Endodermal cell (in vitro differentiated cells): ENCODE data around the gene GNAT2. TPM values are rescaled to one million over a fixed set of nuclear protein-coding genes. Genes with fewer than 3 reads are reported as not detected.

Experiments
- DNase-seq: peaks from one replicate; pipeline ENCODE4 v3.0.0-alpha.2; 2017
- H3K27ac ChIP-seq: 2 replicates; pipeline ENCODE4 v1.5.1; 2013; ENCODE audit warnings: mild to moderate bottlenecking, low read depth, low read length, moderate library complexity
- H3K27me3 ChIP-seq: 2 replicates; pipeline ENCODE4 v1.6.1; 2013; ENCODE audit warnings: mild to moderate bottlenecking, low read length, moderate library complexity; ENCODE audit not compliant: insufficient read depth, control insufficient read depth, poor library complexity, severe bottlenecking
- H3K36me3 ChIP-seq: 2 replicates; pipeline ENCODE4 v1.7.0; 2013; ENCODE audit warnings: mild to moderate bottlenecking, low read length, moderate library complexity; ENCODE audit not compliant: control insufficient read depth, insufficient read depth
- H3K4me1 ChIP-seq: one replicate; pipeline ENCODE4 v1.7.0; 2013; ENCODE audit warnings: low read length; ENCODE audit not compliant: control insufficient read depth, insufficient read depth
- H3K4me3 ChIP-seq: 2 replicates; pipeline ENCODE4 v1.5.1; 2013; ENCODE audit warnings: mild to moderate bottlenecking, low read length, moderate library complexity
- H3K9ac ChIP-seq: 2 replicates; pipeline ENCODE4 v1.6.1; 2013; ENCODE audit warnings: mild to moderate bottlenecking, low read length, moderate library complexity; ENCODE audit not compliant: poor library complexity, severe bottlenecking; ENCODE audit errors: extremely low read depth
- H3K9me3 ChIP-seq: 2 replicates; pipeline ENCODE4 v1.6.1; 2013; ENCODE audit warnings: mild to moderate bottlenecking, low read length, moderate library complexity; ENCODE audit not compliant: control insufficient read depth
- H3K27ac Mint-ChIP-seq: 2 replicates; pipeline ENCODE4 v1.8.0; 2020; ENCODE audit warnings: mixed read lengths
- H3K27me3 Mint-ChIP-seq: 2 replicates; pipeline ENCODE4 v1.8.0; 2021; ENCODE audit warnings: mild to moderate bottlenecking, mixed read lengths; ENCODE audit not compliant: insufficient read depth
- H3K36me3 Mint-ChIP-seq: 2 replicates; pipeline ENCODE4 v1.8.0; 2020; ENCODE audit warnings: low read depth, mixed read lengths
- H3K4me1 Mint-ChIP-seq: 2 replicates; pipeline ENCODE4 v1.8.0; 2020; ENCODE audit warnings: mixed read lengths
- H3K4me3 Mint-ChIP-seq: 2 replicates; pipeline ENCODE4 v1.8.0; 2020; ENCODE audit warnings: mild to moderate bottlenecking, moderate library complexity, mixed read lengths
- H3K9me3 Mint-ChIP-seq: 2 replicates; pipeline ENCODE4 v1.8.0; 2020; ENCODE audit warnings: mild to moderate bottlenecking, mixed read lengths
- WGBS, 2 experiments: methylation state at CpG; one replicate each; pipeline versions ENCODE4 v1.1.5 to v1.1.7; 2013; ENCODE audit warnings: missing lambda C conversion rate in 2 of 2, mixed read lengths in 1 of 2; ENCODE audit not compliant: insufficient coverage in 1 of 2, insufficient read length in 1 of 2; 5-methylcytosine and 5-hydroxymethylcytosine counted together
- total RNA-seq, 2 donors: library from RNA; stranded (reverse); fragmentation: NEBNext Ultra II Directional in 1 of 2; extraction: Animal tissue kit (Norgen Biotek cat#: 25700) in 1 of 2; gene quantifications; 2 replicates in 1 of 2; 3 replicates in 1 of 2; pipeline ENCODE4 v1.2.1, GENCODE V29; 2021
- TF ChIP-seq, protein P1 (sequence below): fragments of 200-600 bp; sonication (generic); conservative IDR thresholded peaks from 2 replicates; pipeline ENCODE4 v1.5.0; 2021; ENCODE audit warnings: antibody characterized with exemption, mild to moderate bottlenecking

GNAT2 gene
- total RNA-seq, 2 donors from 2014 or later = not detected

DNA sequence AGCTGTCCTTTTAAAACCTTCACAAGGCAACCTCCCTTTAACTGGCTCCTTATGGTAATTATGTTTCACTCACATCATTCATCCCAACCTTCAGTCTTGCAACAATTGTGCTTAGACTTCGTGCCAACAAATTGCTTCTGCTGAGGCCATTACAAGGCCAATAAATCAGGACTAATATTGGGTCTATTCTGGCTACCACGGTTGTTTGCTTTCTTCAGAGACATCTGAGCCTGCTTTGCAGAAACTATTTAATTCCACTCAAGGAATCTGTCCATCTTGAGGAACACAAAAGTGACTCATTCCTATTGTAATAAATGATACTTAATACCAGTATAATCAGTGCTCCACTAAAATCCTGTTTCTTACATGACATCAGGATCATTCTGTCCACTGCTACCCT lies 33.9 kb upstream of the GNAT2 start:
- Mint-ChIP-seq H3K4me3 (no peak overlapping the region), H3K27ac (no peak overlapping the region), H3K27me3 (peaks cover 43% of the 10 kb centered on the region), H3K4me1 (peaks cover 3% of the 10 kb centered on the region), H3K36me3 (no peaks in the 10 kb centered on the region), H3K9me3 (no peaks in the 10 kb centered on the region)
- no peak for DNase-seq
- WGBS, 2 experiments = 86 to 92% methylated on average over 2 of the region's 2 CpGs
- H3K27ac ChIP-seq = no peak overlapping the region
- H3K9ac ChIP-seq = no peak overlapping the region
- H3K9me3 ChIP-seq = no peaks in the 10 kb centered on the region
- TF ChIP-seq, protein P1, sequence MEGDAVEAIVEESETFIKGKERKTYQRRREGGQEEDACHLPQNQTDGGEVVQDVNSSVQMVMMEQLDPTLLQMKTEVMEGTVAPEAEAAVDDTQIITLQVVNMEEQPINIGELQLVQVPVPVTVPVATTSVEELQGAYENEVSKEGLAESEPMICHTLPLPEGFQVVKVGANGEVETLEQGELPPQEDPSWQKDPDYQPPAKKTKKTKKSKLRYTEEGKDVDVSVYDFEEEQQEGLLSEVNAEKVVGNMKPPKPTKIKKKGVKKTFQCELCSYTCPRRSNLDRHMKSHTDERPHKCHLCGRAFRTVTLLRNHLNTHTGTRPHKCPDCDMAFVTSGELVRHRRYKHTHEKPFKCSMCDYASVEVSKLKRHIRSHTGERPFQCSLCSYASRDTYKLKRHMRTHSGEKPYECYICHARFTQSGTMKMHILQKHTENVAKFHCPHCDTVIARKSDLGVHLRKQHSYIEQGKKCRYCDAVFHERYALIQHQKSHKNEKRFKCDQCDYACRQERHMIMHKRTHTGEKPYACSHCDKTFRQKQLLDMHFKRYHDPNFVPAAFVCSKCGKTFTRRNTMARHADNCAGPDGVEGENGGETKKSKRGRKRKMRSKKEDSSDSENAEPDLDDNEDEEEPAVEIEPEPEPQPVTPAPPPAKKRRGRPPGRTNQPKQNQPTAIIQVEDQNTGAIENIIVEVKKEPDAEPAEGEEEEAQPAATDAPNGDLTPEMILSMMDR = no peak
- H3K36me3 ChIP-seq = no peaks in the 10 kb centered on the region
- no peak overlapping the region for H3K4me3 ChIP-seq
- no peaks in the 10 kb centered on the region for H3K4me1 ChIP-seq
- H3K27me3 ChIP-seq = peaks cover 44% of the 10 kb centered on the region

DNA sequence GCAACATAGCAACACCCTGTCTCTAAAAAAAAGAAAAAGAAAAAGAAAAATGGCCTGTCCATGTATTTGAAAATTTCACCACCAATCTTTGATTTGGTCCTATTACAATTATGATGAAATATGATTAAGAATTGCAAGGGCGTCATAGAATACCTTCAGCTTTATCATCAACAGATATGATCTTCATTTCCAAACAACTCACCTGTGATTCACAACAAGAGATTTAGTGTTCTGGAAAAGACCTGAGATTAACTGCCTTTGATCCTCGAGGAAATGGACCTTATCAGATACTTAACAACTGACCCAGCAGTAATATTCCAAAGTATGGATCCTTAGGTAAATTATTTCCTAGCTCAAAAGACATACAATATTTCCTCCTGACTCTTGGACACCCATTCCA lies 33.0 kb upstream of the GNAT2 start:
- H3K36me3 ChIP-seq = no peaks in the 10 kb centered on the region
- Mint-ChIP-seq H3K36me3 (no peaks in the 10 kb centered on the region), H3K27ac (no peak overlapping the region), H3K27me3 (peaks cover 43% of the 10 kb centered on the region), H3K4me1 (peaks cover 3% of the 10 kb centered on the region), H3K9me3 (no peaks in the 10 kb centered on the region), H3K4me3 (no peak overlapping the region)
- WGBS, 2 experiments = 93% methylated on average over 2 of the region's 2 CpGs; no CpG with 5 or more reads in 1 of the 2 experiments
- DNase-seq = no peak
- H3K9me3 ChIP-seq = no peaks in the 10 kb centered on the region
- H3K9ac ChIP-seq = no peak overlapping the region
- peaks cover 44% of the 10 kb centered on the region for H3K27me3 ChIP-seq
- H3K27ac ChIP-seq = no peak overlapping the region
- TF ChIP-seq, protein P1 = no peak
- no peaks in the 10 kb centered on the region for H3K4me1 ChIP-seq
- H3K4me3 ChIP-seq = no peak overlapping the region

DNA sequence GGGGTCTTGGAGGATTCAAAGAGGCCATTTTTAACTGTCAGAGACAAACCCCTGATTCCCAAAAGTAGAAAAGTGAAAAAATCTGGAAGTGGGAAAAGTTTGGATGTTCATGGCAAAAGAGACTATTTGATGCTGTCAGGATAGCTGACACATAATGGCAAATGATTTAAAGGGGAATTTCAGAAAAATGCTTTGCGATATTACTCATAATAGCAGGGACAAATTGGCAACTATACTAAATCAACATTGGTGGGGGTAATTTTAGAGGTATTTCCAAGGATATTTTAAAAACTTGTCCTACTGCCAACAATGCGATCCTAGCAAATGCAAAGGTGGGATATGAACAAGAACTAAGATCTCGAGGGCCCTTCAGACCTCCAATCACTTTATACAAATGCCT lies 31.2 kb upstream of the GNAT2 start:
- Histone ChIP-seq H3K9ac (no peak overlapping the region), H3K27me3 (peaks cover 44% of the 10 kb centered on the region), H3K4me1 (no peaks in the 10 kb centered on the region), H3K9me3 (peaks cover 3% of the 10 kb centered on the region), H3K36me3 (no peaks in the 10 kb centered on the region), H3K27ac (no peak overlapping the region), H3K4me3 (no peak overlapping the region)
- peaks cover 6% of the 10 kb centered on the region for H3K9me3 Mint-ChIP-seq
- no peak for DNase-seq
- H3K27ac Mint-ChIP-seq = no peak overlapping the region
- H3K4me3 Mint-ChIP-seq = no peak overlapping the region
- no peaks in the 10 kb centered on the region for H3K36me3 Mint-ChIP-seq
- peaks cover 3% of the 10 kb centered on the region for H3K4me1 Mint-ChIP-seq
- TF ChIP-seq, protein P1 = no peak
- 89 to 100% methylated on average over 1 to 3 of the region's 3 CpGs for WGBS, 2 experiments
- peaks cover 43% of the 10 kb centered on the region for H3K27me3 Mint-ChIP-seq
